Activated T-helper 17 cell treated with anti-CD3 and anti-CD28 coated beads, Interleukin-2, amount 50 U/mL, for 72 hours (primary cell): ENCODE measurements around the gene ATRIP. TPM values are rescaled to one million over a fixed set of nuclear protein-coding genes. Genes with fewer than 3 reads are reported as not detected.
"Not testable (repeated sequence)": the region's sequence is repeated elsewhere in the genome, so short reads cannot be mapped to it uniquely, and the experiment has no call there.

Experiments used
- ATAC-seq: fragments of 150-1000 bp; cut with Tn5 transposase; replicated peaks from 2 replicates; pipeline ENCODE4 v1.10.0; 2021; ENCODE audit warnings: mild to moderate bottlenecking, moderate library complexity
- H3K27ac Mint-ChIP-seq: one replicate; pipeline ENCODE4 v1.8.0; 2022; ENCODE audit warnings: mixed read lengths
- H3K27me3 Mint-ChIP-seq: one replicate; pipeline ENCODE4 v1.8.0; 2022; ENCODE audit warnings: mixed read lengths
- H3K36me3 Mint-ChIP-seq: one replicate; pipeline ENCODE4 v1.8.0; 2022; ENCODE audit warnings: low read depth, mild to moderate bottlenecking, mixed read lengths
- H3K4me1 Mint-ChIP-seq: one replicate; pipeline ENCODE4 v1.8.0; 2022; ENCODE audit warnings: mixed read lengths
- H3K4me3 Mint-ChIP-seq: one replicate; pipeline ENCODE4 v1.8.0; 2022; ENCODE audit warnings: mild to moderate bottlenecking, mixed read lengths
- H3K9me3 Mint-ChIP-seq: one replicate; pipeline ENCODE4 v1.8.0; 2022; ENCODE audit warnings: mixed read lengths
- total RNA-seq, 2 donors: library from RNA; stranded (reverse); gene quantifications; one replicate each; pipeline ENCODE4 v1.2.3, GENCODE V29; 2022

Gene ATRIP
- total RNA-seq, 2 donors from 2014 or later: 10.5 to 14.9 TPM

DNA sequence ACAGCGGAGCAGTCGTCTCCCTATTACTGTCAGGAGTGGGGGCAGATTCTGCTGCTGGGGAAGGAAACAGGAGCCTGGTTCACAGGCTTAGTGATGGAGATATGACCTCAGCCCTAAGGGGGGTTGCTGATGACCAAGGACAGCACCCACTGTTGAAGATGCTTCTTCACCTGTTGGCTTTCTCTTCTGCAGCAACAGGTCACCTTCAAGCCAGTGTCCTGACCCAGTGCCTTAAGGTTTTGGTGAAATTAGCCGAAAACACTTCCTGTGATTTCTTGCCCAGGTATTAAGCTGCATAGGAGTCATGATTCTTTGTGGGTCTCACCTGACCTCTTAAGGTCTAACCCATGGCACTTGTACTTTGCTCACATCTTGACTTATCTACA lies 14.0 kb downstream of the ATRIP start:
- Mint-ChIP-seq H3K9me3 (no peaks in the 10 kb centered on the region), H3K4me3 (no peak overlapping the region), H3K27ac (no peak overlapping the region), H3K4me1 (peaks cover 4% of the 10 kb centered on the region), H3K27me3 (no peaks in the 10 kb centered on the region), H3K36me3 (peaks cover 58% of the 10 kb centered on the region)
- no peak for ATAC-seq

DNA sequence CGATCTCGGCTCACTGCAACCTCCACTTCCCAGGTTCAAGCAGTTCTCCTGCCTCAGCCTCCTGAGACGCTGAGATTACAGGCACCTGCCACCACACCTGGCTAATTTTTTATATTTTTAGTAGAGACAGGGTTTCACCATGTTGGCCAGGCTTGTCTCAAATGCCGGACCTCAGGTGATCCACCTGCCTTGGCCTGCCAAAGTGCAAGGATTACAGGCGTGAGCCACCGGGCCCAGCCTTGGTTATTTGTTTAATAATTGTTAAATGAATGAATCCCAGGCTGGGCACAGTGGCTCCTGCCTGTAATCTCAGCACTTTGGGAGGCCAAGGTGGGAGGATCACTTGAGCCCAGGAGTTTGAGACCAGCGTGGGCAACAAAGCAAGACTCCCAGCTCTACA lies 15.2 kb downstream of the ATRIP start:
- H3K4me3 Mint-ChIP-seq: not testable (repeated sequence)

DNA sequence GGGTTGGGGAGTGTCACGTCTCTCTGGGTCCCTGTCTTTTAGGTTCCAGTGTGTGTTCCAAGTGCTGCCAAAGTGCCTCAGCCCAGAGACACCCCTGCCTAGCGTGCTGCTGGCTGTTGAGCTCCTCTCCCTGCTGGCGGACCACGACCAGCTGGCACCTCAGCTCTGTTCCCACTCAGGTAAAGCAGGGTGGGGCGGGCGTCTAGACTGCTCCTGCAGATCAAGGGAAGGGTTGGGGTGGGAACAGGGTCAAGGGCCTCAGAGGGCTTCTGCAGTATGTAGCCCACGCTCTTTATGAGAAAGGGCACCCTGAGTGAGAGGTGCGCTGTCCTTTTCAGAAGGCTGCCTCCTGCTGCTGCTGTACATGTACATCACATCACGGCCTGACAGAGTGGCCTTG lies 17.2 kb downstream of the ATRIP start:
- Mint-ChIP-seq H3K4me1 (peaks cover 17% of the 10 kb centered on the region), H3K27ac (no peak overlapping the region), H3K36me3 (peaks cover 62% of the 10 kb centered on the region), H3K27me3 (no peaks in the 10 kb centered on the region), H3K9me3 (no peaks in the 10 kb centered on the region), H3K4me3 (no peak overlapping the region)
- no peak for ATAC-seq

More for the DNA sequence above, 15.2 kb downstream of the ATRIP start:
- not testable (repeated sequence) for H3K27ac Mint-ChIP-seq, H3K4me1 Mint-ChIP-seq, H3K9me3 Mint-ChIP-seq, H3K27me3 Mint-ChIP-seq, ATAC-seq
- H3K36me3 Mint-ChIP-seq: peaks cover 58% of the 10 kb centered on the region

DNA sequence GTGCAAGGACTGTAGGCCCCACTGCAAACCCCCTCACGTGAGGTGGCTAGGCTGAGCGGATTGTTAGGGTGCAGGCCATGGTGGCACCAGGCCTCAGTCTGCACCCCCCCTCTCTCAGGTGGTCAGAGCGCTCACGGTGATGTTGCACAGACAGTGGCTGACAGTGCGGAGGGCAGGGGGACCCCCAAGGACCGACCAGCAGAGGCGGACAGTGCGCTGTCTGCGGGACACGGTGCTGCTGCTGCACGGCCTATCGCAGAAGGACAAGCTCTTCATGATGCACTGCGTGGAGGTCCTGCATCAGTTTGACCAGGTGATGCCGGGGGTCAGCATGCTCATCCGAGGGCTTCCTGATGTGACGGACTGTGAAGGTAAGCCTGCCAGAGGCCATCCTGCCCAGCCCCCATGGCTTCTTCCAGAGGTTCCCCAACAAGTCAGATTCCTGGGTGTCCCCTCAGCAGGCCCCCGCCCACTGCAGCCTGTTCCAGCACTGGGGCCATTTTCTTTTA lies 18.2 kb downstream of the ATRIP start:
- Mint-ChIP-seq H3K36me3 (peaks cover 62% of the 10 kb centered on the region), H3K9me3 (no peaks in the 10 kb centered on the region), H3K27ac (peak overlapping the region; percentile 96), H3K27me3 (no peaks in the 10 kb centered on the region), H3K4me1 (peaks cover 27% of the 10 kb centered on the region), H3K4me3 (peak overlapping the region; percentile 97)
- no peak for ATAC-seq

DNA sequence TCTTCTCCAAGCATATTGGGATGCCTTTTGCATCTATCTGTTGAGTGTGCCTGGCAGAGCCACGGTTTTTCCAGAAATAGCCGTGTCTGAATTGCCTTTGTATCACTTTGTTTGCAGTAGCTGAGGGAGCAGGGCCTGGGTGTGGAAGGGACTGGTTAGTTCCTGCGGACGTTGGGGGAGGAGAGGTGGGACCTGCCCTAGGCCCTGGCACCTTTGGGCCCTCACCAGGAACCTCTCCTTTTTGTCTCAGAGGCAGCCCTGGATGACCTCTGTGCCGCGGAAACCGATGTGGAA lies 18.6 kb downstream of the ATRIP start:
- Mint-ChIP-seq H3K27ac (peak overlapping the region; percentile 96), H3K9me3 (no peaks in the 10 kb centered on the region), H3K4me3 (peak overlapping the region; percentile 97), H3K36me3 (peaks cover 62% of the 10 kb centered on the region), H3K4me1 (peaks cover 32% of the 10 kb centered on the region), H3K27me3 (no peaks in the 10 kb centered on the region)
- ATAC-seq: no peak

DNA sequence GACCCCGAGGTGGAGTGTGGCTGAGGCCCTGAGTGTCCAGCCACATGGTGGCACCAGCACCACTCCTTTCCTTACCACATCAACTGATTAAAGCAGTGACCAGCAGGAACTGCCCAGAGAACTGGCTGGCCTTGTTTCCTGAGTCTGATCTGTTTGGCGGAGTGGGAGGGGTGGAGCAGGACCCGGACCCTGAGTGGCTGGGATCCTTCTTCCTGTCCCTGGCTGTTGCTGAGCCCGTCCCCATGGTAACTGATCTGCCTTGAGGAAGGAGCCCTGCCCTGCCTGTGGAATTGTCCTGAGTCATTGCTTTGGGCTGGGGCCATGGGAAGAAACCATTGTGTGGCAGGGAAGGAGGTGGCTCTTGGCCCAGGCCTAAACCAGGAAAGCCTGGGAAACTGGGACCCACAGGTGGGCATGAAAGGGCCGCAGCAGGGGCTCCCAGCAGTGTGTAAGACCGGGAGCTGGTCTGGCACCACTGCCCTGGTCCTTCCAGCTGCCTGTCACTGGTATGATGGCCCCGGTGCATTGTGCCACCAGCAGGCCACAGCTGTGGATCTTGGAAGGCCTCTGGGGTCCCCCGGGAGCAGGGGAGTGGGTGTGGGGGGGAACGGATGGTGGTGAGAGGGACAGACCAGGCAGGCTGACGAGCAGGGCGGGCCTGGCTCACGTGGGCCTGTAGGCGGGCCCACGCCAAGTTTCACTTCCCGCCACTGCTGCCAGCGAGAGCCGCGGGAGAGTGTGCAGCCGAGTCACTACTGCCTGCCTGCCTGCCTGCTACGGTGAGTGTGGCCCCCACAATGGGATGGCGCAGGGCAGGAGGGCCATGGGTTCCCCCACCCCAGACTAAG lies 19.2 kb downstream of the ATRIP start:
- ATAC-seq: peak; percentile 95
- Mint-ChIP-seq H3K4me1 (peaks cover 33% of the 10 kb centered on the region), H3K27ac (peak overlapping the region; percentile 96), H3K4me3 (peak overlapping the region; percentile 97), H3K9me3 (no peaks in the 10 kb centered on the region), H3K27me3 (no peaks in the 10 kb centered on the region), H3K36me3 (peaks cover 62% of the 10 kb centered on the region)

DNA sequence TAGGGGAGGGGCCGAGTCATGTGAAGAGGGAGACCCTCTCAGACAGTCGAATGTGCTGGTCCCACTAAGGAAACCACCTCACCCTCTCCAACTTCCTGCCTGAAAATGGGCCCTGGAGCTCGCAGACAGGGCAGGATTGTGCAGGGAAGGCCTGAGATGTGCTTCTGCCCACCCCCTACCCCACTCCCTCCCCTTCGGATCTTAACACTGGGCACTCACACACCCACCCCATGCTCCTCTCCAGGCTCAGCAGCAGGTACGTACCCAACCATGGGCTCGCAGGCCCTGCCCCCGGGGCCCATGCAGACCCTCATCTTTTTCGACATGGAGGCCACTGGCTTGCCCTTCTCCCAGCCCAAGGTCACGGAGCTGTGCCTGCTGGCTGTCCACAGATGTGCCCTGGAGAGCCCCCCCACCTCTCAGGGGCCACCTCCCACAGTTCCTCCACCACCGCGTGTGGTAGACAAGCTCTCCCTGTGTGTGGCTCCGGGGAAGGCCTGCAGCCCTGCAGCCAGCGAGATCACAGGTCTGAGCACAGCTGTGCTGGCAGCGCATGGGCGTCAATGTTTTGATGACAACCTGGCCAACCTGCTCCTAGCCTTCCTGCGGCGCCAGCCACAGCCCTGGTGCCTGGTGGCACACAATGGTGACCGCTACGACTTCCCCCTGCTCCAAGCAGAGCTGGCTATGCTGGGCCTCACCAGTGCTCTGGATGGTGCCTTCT lies 20.0 kb downstream of the ATRIP start:
- H3K4me3 Mint-ChIP-seq: peak overlapping the region; percentile 97
- peaks cover 33% of the 10 kb centered on the region for H3K4me1 Mint-ChIP-seq
- ATAC-seq: peak; percentile 53
- no peaks in the 10 kb centered on the region for H3K27me3 Mint-ChIP-seq
- H3K36me3 Mint-ChIP-seq: peaks cover 57% of the 10 kb centered on the region
- H3K27ac Mint-ChIP-seq: peak overlapping the region; percentile 96
- no peaks in the 10 kb centered on the region for H3K9me3 Mint-ChIP-seq

DNA sequence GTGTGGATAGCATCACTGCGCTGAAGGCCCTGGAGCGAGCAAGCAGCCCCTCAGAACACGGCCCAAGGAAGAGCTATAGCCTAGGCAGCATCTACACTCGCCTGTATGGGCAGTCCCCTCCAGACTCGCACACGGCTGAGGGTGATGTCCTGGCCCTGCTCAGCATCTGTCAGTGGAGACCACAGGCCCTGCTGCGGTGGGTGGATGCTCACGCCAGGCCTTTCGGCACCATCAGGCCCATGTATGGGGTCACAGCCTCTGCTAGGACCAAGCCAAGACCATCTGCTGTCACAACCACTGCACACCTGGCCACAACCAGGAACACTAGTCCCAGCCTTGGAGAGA lies 20.5 kb downstream of the ATRIP start:
- H3K27ac Mint-ChIP-seq: peak overlapping the region; percentile 96
- peaks cover 33% of the 10 kb centered on the region for H3K4me1 Mint-ChIP-seq
- H3K27me3 Mint-ChIP-seq: no peaks in the 10 kb centered on the region
- no peaks in the 10 kb centered on the region for H3K9me3 Mint-ChIP-seq
- peak overlapping the region; percentile 97 for H3K4me3 Mint-ChIP-seq
- peak; percentile 7 for ATAC-seq
- H3K36me3 Mint-ChIP-seq: peaks cover 57% of the 10 kb centered on the region

DNA sequence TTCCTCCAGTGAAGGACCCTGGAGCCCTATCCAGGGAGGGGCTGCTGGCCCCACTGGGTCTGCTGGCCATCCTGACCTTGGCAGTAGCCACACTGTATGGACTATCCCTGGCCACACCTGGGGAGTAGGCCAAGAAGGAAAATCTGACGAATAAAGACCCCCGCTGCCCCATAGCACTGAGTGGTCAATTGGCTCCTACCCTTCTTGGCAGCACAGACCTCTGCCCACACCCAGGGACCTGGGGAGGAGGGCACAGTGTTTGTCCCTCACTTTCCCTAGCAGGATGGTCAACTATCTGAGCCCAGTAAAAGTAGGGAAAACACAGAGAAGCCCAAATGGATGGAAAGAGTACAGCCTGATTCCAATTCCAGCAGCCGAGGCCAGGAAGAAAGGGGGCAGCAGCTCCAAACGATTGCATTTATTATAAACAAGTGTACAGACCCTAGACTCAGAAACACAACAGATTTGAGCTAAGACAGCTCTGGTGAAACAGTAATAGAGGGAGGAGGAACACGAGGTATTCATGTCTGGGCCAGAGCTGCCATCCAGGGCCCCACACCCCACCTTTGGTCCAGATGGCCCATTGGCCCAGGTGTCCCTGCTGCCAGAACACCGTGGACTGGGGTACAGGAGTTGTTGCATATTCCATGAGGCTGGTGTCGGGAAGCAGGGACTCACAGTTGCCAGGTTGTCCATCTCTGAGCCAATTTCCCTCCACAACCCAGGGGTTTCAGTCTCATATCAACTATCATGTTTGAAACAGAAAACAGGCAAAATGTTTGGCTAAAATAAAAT lies 21.1 kb downstream of the ATRIP start:
- no peak for ATAC-seq
- Mint-ChIP-seq H3K4me3 (peak overlapping the region; percentile 97), H3K27ac (peak overlapping the region; percentile 96), H3K36me3 (peaks cover 58% of the 10 kb centered on the region), H3K27me3 (no peaks in the 10 kb centered on the region), H3K9me3 (no peaks in the 10 kb centered on the region), H3K4me1 (peaks cover 33% of the 10 kb centered on the region)

DNA sequence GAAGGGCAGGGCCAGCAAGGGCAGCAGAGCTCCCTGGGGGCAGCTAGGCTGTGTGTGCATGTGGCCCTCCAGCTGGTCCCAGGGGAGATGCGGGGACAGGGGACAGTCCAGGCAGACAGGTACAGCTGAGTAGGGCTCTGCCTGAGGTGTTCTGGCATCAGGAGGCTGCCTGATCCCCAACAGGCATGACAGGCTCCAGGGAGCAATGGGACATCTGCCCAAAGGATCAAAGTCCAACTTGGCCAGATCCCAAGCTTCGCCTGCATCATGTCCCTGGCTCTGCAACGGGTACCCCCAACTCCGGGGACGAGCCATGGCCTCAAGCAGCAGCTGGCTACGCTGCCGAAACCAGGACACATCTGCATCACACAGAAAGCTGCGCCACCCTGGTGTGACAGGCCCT lies 21.8 kb downstream of the ATRIP start:
- Mint-ChIP-seq H3K9me3 (no peaks in the 10 kb centered on the region), H3K4me1 (peaks cover 40% of the 10 kb centered on the region), H3K36me3 (peaks cover 64% of the 10 kb centered on the region), H3K27me3 (no peaks in the 10 kb centered on the region), H3K27ac (peak overlapping the region; percentile 96), H3K4me3 (peak overlapping the region; percentile 97)
- ATAC-seq: no peak

DNA sequence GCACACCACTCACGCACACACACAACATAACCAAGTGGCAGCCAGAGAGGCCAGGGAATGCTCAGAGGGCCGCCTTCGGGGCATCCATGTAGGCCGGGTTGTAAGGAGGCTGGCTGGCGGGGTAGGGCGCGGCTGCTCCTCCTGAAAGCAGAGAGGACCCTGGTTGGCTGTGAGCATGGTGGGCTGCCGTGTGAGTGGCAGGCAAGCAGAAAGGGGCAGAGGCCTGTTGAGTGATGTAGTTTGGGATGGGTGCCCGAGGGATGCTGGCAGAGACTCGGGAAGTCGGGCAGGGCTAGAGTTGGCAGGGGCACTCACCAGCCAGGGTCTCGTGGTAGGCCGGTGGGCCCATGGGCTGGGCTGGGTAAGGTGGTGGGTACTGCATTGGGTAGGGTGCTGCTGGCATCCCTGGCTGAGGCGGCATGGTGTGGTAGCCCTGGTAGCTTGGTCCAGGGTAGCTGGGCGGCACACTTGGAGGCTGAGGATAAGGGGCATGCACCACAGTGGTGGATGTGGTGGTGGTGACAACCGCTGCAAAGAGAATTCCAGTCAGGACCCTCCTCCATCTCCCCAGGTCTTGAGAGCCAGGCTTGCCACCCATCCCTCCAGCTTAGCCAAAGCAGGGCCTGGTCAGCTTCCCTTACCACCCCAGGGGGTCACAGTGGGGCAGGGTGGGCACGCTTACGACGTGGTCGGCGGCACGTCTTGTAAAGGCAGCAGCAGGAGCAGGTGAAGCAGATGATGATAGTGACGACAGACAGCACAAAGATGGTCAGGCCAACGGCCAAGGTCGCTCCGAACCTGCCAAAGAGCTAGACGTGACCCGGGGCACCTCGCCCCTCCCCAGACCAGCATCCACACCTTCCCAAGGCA lies 22.7 kb downstream of the ATRIP start:
- H3K4me3 Mint-ChIP-seq: peak overlapping the region; percentile 97
- H3K36me3 Mint-ChIP-seq: peaks cover 64% of the 10 kb centered on the region
- peak overlapping the region; percentile 85 for H3K27ac Mint-ChIP-seq
- H3K4me1 Mint-ChIP-seq: peaks cover 43% of the 10 kb centered on the region
- ATAC-seq: no peak
- H3K27me3 Mint-ChIP-seq: no peaks in the 10 kb centered on the region
- no peaks in the 10 kb centered on the region for H3K9me3 Mint-ChIP-seq

DNA sequence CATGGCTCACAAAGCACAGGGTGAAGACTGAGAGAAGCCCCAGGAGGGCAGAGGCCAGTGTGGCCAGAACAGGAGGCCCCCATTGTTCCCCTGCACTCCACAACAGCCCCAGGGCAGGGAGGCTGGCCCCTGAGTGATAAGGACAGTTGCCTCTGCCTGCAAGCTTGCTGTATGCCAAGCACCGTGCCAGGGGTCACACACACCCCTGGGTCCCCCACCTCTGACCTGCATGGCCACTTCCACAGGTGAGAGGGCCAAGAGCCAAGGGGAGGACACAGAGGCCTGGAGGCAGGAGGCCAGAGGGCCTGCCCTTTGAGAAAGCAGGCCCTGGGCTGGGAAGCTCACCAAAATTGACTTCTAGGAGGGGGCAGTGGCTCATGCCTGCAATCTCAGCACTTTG lies 23.7 kb downstream of the ATRIP start:
- Mint-ChIP-seq H3K9me3 (no peaks in the 10 kb centered on the region), H3K4me1 (peaks cover 45% of the 10 kb centered on the region), H3K4me3 (peak overlapping the region; percentile 97), H3K36me3 (peaks cover 66% of the 10 kb centered on the region), H3K27ac (peak overlapping the region; percentile 85), H3K27me3 (no peaks in the 10 kb centered on the region)
- no peak for ATAC-seq

DNA sequence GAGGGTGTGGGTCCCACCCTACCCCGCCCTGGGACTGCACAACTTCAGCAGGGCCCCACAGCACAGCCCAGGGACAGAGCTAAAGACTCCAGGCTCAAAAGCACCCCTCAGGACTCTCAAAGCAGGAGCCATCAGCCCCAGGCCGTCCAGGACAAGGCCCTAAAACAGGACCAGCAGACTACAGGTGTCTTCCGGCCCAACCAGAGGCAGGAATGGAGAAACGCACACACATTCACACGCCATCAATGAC lies 26.1 kb downstream of the ATRIP start:
- H3K4me3 Mint-ChIP-seq: peak overlapping the region; percentile 97
- no peaks in the 10 kb centered on the region for H3K9me3 Mint-ChIP-seq
- H3K36me3 Mint-ChIP-seq: peaks cover 43% of the 10 kb centered on the region
- peak overlapping the region; percentile 94 for H3K27ac Mint-ChIP-seq
- ATAC-seq: peak; percentile 33
- peaks cover 39% of the 10 kb centered on the region for H3K4me1 Mint-ChIP-seq
- no peaks in the 10 kb centered on the region for H3K27me3 Mint-ChIP-seq
